ENCODE data around the gene ISG20L2. TPM values are rescaled to one million over a fixed set of nuclear protein-coding genes. Genes with fewer than 3 reads are reported as not detected.

Gene ISG20L2
- total RNA-seq, 1 experiment from 2014 or later: 33.2 TPM

- intact Hi-C loops (cut with micrococcal nuclease; ENCODE audit: unreplicated experiment): no loop called here
- DNase-seq: no peak
- Histone ChIP-seq H3K27me3 (ENCODE audit: insufficient read depth, low read depth) (no peaks in the 10 kb centered on the region), H2AFZ (no peak overlapping the region), H3F3A (ENCODE audit: insufficient read depth, low read depth) (peaks cover 79% of the 10 kb centered on the region), H3K4me2 (no peak overlapping the region), H3K4me3 (no peak overlapping the region), H3K9me3 (ENCODE audit: insufficient read depth, low read depth) (no peaks in the 10 kb centered on the region), H3K36me3 (ENCODE audit: low read depth) (peaks cover 32% of the 10 kb centered on the region), H3K27ac (peak overlapping the region; percentile 93), H3K4me1 (replicated peaks; ENCODE audit: insufficient read depth) (peaks cover 34% of the 10 kb centered on the region), H3K9me2 (ENCODE audit: insufficient read depth) (no peaks in the 10 kb centered on the region), H3K79me2 (ENCODE audit: low read depth) (peaks cover 73% of the 10 kb centered on the region), H4K20me1 (ENCODE audit: insufficient read depth) (peaks cover 16% of the 10 kb centered on the region)
- CTCF ChIA-PET: no interaction called here
- POLR2A ChIA-PET (ENCODE audit: unreplicated experiment): interaction anchor here (0.7 kb wide), 1 partner anchor 61 kb away, joined by 3 read pairs; no protein-coding TSS in a partner anchor
- BruUV-seq (replicated peaks): no TSS peak
- TF ChIP-seq CTCF (conservative IDR thresholded peaks at IDR 0.05): no peak
- no peak for TF ChIP-seq EZH2 (IDR thresholded peaks at IDR 0.05; ENCODE audit: low read depth)
Observed at GRCh38 chr1:156744786-156745419, 16.3 kb upstream of the ISG20L2 start.

GRCh38 chr1:156744344-156744743 is 15.8 kb upstream of the ISG20L2 start:
- intact Hi-C loops (cut with micrococcal nuclease; ENCODE audit: unreplicated experiment): no loop called here
- Histone ChIP-seq H3K4me3 (no peak overlapping the region), H3K27me3 (ENCODE audit: insufficient read depth, low read depth) (no peaks in the 10 kb centered on the region), H4K20me1 (ENCODE audit: insufficient read depth) (peaks cover 16% of the 10 kb centered on the region), H3K79me2 (ENCODE audit: low read depth) (peaks cover 73% of the 10 kb centered on the region), H3F3A (ENCODE audit: insufficient read depth, low read depth) (peaks cover 74% of the 10 kb centered on the region), H3K9me3 (ENCODE audit: insufficient read depth, low read depth) (no peaks in the 10 kb centered on the region), H2AFZ (no peak overlapping the region), H3K4me2 (no peak overlapping the region), H3K36me3 (ENCODE audit: low read depth) (peaks cover 27% of the 10 kb centered on the region), H3K27ac (peak overlapping the region; percentile 93; the same call in 1 of the 2 replicates), H3K9me2 (ENCODE audit: insufficient read depth) (no peaks in the 10 kb centered on the region), H3K4me1 (replicated peaks; ENCODE audit: insufficient read depth) (peaks cover 34% of the 10 kb centered on the region)
- POLR2A ChIA-PET (ENCODE audit: unreplicated experiment): interaction anchor here (0.7 kb wide), 1 partner anchor 60 kb away, joined by 3 read pairs; no protein-coding TSS in a partner anchor
- CTCF ChIA-PET: no interaction called here
- DNase-seq: no peak
- TF ChIP-seq EZH2 (IDR thresholded peaks at IDR 0.05; ENCODE audit: low read depth) (no peak), CTCF (conservative IDR thresholded peaks at IDR 0.05) (no peak)
- no TSS peak for BruUV-seq (replicated peaks)

GRCh38 chr1:156743367-156744302 is 15.1 kb upstream of the ISG20L2 start:
- TF ChIP-seq CTCF (conservative IDR thresholded peaks at IDR 0.05) (no peak), EZH2 (IDR thresholded peaks at IDR 0.05; ENCODE audit: low read depth) (no peak)
- Histone ChIP-seq H3F3A (ENCODE audit: insufficient read depth, low read depth) (peaks cover 72% of the 10 kb centered on the region), H3K79me2 (ENCODE audit: low read depth) (peaks cover 73% of the 10 kb centered on the region), H3K27ac (peak overlapping the region; percentile 60; the same call in 1 of the 2 replicates), H3K4me2 (no peak overlapping the region), H3K36me3 (ENCODE audit: low read depth) (peaks cover 23% of the 10 kb centered on the region), H3K4me1 (replicated peaks; ENCODE audit: insufficient read depth) (peaks cover 34% of the 10 kb centered on the region), H3K9me3 (ENCODE audit: insufficient read depth, low read depth) (no peaks in the 10 kb centered on the region), H3K9me2 (ENCODE audit: insufficient read depth) (no peaks in the 10 kb centered on the region), H3K4me3 (no peak overlapping the region), H3K27me3 (ENCODE audit: insufficient read depth, low read depth) (no peaks in the 10 kb centered on the region), H4K20me1 (ENCODE audit: insufficient read depth) (peaks cover 16% of the 10 kb centered on the region), H2AFZ (no peak overlapping the region)
- no peak for DNase-seq
- ChIA-PET CTCF (no interaction called here), POLR2A (ENCODE audit: unreplicated experiment) (no interaction called here)
- intact Hi-C loops (cut with micrococcal nuclease; ENCODE audit: unreplicated experiment): no loop called here
- BruUV-seq (replicated peaks): TSS peak; percentile 29
